ENCODE data around the gene DUS4L.

Gene DUS4L

GRCh38 chr7:107580716-107581383 is 17.1 kb downstream of the DUS4L start:
- no peak for DNase-seq

GRCh38 chr7:107581387-107582013 is 17.7 kb downstream of the DUS4L start:
- no peak for DNase-seq

- no peak for DNase-seq
Measured at GRCh38 chr7:107582875-107583274, 19.1 kb downstream of the DUS4L start.

DNA sequence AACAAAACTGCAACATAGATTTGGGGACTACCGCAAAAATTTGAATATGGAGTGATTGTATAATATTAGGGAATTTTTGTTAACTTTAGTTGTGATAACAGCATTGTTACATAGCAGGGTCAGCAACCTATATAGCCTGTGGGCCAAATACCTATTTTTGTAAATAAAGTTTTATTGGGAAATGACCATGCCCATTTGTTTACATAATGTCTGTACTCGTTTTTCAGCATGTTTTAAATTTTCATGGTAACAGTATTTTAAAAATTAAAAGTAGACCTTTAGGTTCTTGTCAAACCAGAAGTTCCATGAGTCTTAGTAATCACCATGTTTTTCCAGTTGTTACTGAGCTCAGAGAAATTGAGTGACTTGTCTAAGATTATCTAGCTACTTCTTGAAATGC is 20.9 kb downstream of the DUS4L start:
- DNase-seq, result no peak

GRCh38 chr7:107588529-107589130 is 24.9 kb downstream of the DUS4L start:
- DNase-seq, result no peak

DNA sequence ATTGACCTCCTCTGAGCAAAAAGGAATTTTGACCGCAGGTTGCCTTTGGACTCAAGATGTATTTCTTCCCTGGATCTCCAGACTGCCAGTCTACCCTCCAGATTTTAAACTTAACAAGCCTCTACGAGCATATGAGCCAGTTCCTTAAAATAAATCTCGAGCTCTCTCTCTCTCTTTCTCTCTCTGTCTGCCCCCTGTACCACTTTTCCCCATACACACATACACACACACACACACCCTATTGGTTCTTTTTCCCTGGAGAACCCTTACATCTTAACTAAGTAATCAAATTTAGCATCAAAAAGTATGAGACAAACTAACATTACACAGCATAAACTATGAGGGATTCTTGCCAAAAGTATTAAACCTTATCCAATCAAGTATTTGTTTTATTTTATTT is 27.6 kb downstream of the DUS4L start:
- DNase-seq, result no peak

DNA sequence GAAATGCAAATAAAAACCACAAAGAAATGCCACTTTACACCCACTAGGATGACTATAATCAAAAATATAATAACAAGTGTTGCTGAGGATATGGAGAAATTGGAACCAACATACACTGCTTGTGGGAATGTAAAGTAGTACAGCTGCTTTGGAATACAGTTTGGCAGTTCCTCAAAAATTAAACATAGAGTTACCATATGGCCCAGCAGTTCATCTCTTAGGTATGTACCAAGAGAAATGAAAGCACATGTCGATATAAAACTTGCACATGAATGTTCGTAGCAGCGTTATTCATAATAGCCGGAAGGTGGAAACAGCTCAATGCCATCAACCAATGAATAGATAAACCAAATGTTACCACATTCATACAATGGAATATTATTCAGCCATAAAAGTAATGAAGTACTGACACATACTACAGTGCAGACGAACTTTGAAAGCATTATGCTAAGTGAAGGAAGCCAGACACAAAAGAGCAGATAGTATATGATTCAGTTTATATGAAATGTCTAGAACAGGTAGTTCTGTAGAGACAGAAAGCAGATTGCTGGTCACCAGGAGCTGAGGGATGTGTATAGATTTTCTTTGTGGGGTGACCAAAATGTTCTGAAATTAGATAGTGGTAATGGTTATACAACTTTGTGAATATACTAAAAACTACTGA is 28.7 kb downstream of the DUS4L start:
- DNase-seq, result no peak

DNA sequence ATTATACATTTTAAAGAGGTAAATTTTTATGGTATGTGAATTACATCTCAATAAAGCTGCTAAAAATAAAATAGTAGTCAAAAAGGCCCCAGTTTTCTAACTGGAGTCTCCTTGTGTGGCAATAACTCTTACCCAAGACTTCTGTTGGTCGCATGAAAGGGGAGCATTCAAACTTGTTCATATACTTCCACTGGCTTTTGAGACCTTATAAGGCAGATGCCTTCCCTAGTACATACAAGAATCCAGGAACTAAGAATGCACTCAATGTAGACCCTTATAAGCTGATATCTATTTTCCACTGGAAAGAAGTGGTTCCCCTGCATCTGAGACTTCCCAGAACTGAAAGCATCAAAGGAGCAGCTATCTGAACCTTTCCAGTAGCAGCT is 29.2 kb downstream of the DUS4L start:
- no peak for DNase-seq

DNA sequence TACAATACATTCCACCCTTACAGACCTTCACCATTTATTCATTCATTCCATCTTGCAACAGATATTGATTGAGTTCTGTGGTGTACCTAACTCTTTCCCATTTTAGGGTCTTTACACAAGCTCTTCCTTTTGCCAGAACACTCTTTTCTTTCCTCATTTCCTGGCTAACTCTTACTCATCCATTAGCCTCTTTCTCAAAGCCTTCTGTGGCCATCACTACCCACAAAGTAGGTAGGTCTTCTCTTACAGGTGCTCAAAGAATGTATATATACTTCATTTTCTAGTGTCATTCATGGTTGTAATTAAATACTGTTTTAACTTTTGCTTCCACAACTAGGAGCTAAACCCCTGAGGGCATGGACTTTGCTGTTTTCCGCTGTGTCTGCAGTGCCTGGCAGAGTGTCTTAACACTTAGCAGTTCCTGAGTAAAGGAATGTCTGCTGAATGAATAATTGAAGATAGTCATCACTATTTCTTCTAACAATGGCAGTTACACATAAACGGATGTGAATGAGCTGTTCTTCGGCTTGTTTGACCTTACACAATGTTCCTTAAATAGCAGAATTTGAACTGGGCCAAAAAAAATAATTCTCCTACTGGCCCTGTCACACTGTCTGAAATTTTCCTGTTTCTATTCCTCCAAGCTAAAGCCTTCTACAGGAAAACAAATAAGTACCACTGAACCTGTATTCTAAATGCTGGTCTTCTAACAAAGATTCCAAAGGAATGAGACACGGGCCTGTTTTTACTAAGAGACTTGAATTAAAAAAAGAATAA is 31.4 kb downstream of the DUS4L start:
- DNase-seq, result no peak

DNA sequence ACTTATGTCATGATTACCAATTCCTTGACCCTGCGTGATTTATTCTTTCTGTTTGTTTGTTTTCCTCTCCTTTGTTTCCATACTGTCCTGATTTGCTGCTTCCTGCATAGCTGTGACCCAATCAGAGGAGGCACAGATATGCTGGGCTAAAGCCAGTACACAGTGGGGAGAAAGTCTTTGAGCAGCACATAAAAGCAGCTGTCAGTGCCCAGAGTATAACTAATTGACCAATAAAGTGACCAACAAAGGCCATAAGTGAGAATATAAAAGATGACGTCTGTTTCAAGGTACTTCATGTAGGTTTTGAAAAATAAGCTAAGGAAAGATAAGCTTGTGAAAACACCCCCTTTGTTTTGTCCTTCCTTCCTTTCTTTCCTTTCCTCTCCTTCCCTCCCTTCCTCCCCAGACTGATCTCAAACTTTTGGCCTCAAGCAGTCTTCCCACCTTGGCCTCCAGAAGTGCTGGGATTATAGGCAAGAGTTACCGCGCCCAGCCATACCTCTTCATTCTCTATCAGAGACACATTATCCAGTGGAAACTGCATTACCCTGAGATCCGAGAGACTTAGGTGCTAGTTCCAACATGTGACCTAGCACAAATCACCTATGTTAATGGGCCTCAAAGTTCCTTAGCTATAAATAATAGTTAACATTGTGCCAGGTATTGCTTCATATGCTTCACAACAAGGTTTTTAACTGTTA is 33.3 kb downstream of the DUS4L start:
- DNase-seq, result no peak

GRCh38 chr7:107597582-107597916 is 33.8 kb downstream of the DUS4L start:
- DNase-seq, result no peak

DNA sequence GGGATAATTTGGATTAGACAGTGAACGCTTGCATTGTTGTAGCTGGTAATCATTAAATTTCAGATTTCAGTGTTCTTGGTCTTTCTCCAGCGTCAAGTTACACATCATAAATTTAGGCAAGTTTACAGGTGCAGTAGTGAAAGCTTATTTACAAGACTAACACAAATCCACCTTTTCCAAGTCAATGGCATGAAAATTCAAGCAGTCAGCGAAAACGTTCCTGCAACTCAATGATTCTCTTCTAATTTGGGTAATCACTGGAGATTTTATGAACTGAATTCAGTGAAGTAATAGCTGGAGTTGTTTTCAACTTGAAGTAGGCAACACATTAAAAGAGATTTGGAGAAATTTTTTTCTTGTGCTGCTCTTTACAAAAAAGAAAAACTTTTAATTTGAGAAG is 34.2 kb downstream of the DUS4L start:
- no peak for DNase-seq

- no peak for DNase-seq
Measured at GRCh38 chr7:107599262-107599661, 35.5 kb downstream of the DUS4L start.

GRCh38 chr7:107600816-107601215 is 37.0 kb downstream of the DUS4L start:
- DNase-seq, result no peak

DNA sequence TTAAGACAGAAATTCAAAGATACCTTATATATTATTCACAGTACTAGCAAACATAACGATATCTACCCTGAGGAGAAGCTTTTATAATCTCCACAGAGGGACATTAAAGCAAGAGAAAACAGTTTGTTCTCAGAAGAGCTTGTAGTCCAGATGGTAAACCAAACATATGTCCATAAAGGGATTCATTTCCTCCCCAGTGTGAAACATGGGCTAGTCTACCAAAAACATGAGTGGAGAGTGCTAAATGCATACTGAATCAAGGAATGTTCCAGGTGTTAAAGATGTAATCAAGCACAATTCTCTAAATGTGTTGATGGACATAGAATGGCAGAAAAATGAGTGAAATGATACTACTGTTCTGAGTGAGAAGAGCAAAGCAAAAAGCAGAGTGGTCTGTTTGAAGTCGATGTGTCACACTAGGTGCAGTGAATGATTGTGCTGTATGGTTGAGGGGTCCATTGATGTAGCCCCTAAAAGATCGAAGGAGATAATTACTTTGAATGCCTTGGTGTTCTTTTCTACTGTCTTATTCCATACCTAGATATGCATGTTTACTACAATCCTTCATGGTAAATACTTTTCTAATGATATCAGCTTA is 41.5 kb downstream of the DUS4L start:
- no peak for DNase-seq

DNA sequence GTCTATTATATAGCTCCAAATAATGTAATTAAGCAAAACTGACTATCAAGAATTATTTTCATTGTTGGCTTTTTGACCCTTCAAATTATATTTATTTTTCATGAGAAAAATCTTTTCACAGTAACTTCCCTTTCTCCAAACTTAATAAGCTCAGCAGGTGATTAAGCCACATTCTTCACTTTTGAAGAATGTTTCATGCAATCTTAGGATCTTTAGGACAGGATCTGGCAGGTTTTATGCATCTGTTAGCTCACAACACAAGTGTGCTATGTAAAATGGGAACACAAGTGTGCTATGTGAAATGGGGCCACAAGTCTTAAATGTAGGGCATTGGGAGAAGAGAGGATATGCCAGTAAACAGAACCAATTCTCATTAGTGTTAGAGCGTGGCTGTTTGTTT is 42.5 kb downstream of the DUS4L start:
- no peak for DNase-seq

DNA sequence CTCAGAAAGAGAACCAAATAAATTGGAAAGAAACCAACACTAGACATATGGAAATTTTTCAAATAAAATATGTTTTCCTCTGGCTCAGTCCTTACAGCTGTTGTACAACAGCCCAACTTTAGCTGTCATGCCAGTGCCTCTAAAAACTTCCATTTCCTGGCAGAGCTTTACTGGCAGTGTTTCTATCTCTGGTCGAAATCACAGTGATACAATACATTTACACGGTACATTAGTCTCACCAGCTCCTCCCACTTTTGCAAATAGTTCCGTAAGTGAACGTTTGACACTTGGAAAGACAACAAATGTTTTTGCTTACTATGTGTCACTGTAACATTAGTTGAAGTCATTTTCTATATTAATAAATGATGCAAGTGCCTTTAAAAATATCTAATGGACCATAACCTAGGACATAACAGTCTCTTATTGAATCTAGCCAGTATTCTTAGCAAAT is 46.1 kb downstream of the DUS4L start:
- no peak for DNase-seq

DNA sequence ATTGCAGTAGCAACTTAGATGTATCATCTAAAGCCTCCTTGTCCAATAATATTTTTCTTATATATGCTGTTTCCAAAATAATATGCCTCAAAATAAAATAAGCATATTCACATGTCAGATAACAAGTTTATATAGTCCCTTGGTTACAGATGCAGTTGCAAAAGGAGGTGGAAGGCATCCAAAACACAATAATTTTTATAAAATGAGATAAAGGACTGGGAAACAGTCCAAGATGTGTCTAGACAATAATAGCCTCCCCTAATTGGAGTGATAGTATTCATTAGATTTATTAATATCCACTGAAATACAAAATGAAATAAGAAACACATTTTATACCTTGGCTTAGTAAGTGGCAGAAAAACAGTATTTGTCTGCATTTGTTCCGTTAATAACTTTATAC is 46.6 kb downstream of the DUS4L start:
- DNase-seq, result no peak

- no peak for DNase-seq
Measured at GRCh38 chr7:107613439-107613838, 49.7 kb downstream of the DUS4L start.

DNA sequence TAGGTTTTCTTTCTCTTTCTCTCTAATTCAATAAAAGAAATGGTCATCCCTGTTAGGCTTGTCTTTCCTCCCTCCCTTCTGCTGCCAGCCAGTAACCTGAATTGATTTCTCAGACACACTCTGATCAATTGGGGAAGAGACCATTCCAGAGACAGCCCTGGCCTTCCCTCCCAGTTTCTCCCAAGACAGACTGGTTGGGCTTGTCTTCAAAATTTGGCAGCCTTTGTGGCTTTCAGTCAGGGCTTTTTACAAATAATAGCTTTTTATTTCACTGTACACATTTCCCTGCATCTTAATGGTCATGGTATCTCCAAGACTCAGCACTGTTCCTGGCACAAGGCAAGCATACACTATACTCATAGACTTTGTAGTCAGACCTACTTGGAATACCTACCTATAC is 50.2 kb downstream of the DUS4L start:
- no peak for DNase-seq

DNA sequence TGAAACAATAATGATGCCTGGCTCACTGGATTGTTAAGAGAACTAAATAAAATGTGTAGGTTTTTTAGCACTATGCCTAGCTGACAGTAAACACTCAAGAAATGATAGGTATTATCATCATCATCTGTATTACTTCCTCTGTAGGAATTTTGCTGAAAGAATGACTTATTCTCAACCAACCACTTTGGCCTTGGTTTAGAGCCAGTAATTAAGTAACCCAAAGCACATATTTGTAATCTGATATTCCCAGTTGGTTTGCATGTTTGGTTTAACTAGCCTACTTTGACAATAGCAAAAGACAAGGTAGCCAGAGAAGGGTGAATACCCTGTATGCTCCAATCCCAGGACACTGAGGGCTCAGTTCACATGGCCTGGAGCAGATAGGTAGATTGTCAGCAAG is 50.7 kb downstream of the DUS4L start:
- no peak for DNase-seq

Measured in NK-92 treated with Interleukin-12 subunit alpha and Interleukin-12 subunit beta, amount 100 ng/mL, for 24 hours (cell line).